C4-2B (cell line): ENCODE data around the gene MPL.

Experiments used
- CTCF ChIP-seq: fragments of 450-650 bp; conservative IDR thresholded peaks from 2 replicates; pipeline ENCODE4 v1.5.1; 2017; ENCODE audit warnings: mild to moderate bottlenecking
- ZFX ChIP-seq: fragments of 450-650 bp; IDR thresholded peaks from 2 replicates; pipeline ENCODE4 v1.6.1; 2017

- TF ChIP-seq CTCF (no peak), ZFX (no peak)
These were observed 21.5 kb upstream of the MPL start for GRCh38 chr1:43315963-43316737.
